Naive thymus-derived CD4-positive, alpha-beta T cell (primary cell): ENCODE results near the gene CXXC1. TPM values are rescaled to one million over a fixed set of nuclear protein-coding genes. Genes with fewer than 3 reads are reported as not detected.

Source experiments
- ATAC-seq: fragments of 150-1000 bp; cut with Tn5 transposase; 2 replicates; pipeline ENCODE4 v1.10.0; 2021; ENCODE audit warnings: mild to moderate bottlenecking, moderate library complexity
- CTCF ChIA-PET: fragments of 350-600 bp; sonication (Branson Sonifier 250); formaldehyde crosslinking; loops from one replicate; lab custom pipeline; 2021; ENCODE audit warnings: antibody characterized with exemption; lab: Charles Lee
- POLR2A ChIA-PET: fragments of 350-600 bp; sonication (Branson Sonifier 250); formaldehyde crosslinking; loops from one replicate; lab custom pipeline; 2021; ENCODE audit warnings: antibody characterized with exemption, inconsistent platforms; lab: Charles Lee
- DNase-seq, 9 donors: peaks; one replicate each; pipeline versions ENCODE4 v3.0.0 to v3.0.0-alpha.2; 2020 to 2022; ENCODE audit warnings: mixed read lengths in 1 of 9
- H3K27ac ChIP-seq: one replicate; pipeline ENCODE4 v1.7.0; 2013; ENCODE audit warnings: mild to moderate bottlenecking, low read depth, low read length, moderate library complexity
- H3K27me3 ChIP-seq, 2 donors: one replicate each; pipeline ENCODE4 v1.7.0; 2013; ENCODE audit warnings: low read length in 2 of 2, mild to moderate bottlenecking in 2 of 2, moderate library complexity in 2 of 2; ENCODE audit not compliant: control insufficient read depth in 2 of 2, insufficient read depth in 2 of 2
- H3K36me3 ChIP-seq, 3 experiments: 1 replicate in 2 of 3; 2 replicates in 1 of 3; pipeline ENCODE4 v1.7.0; 2013; ENCODE audit warnings: low read length in 3 of 3, mild to moderate bottlenecking in 3 of 3, moderate library complexity in 1 of 3; ENCODE audit not compliant: insufficient read depth in 3 of 3, control insufficient read depth in 2 of 3
- H3K4me1 ChIP-seq, 2 donors: one replicate each; pipeline ENCODE4 v1.7.0; 2013; ENCODE audit warnings: low read length in 2 of 2, mild to moderate bottlenecking in 2 of 2, moderate library complexity in 1 of 2; ENCODE audit not compliant: control insufficient read depth in 2 of 2, insufficient read depth in 2 of 2
- H3K4me3 ChIP-seq: 2 replicates; pipeline ENCODE4 v1.7.0; 2013; ENCODE audit warnings: mild to moderate bottlenecking, low read length
- H3K9me3 ChIP-seq, 3 experiments: 1 replicate in 2 of 3; 2 replicates in 1 of 3; pipeline ENCODE4 v1.7.0; 2013; ENCODE audit warnings: low read length in 3 of 3; ENCODE audit not compliant: control insufficient read depth in 2 of 3
- H3K27ac Mint-ChIP-seq, 9 donors: one replicate each; pipeline ENCODE4 v1.8.0; 2020 to 2022; ENCODE audit warnings: mixed read lengths in 9 of 9, mild to moderate bottlenecking in 8 of 9, moderate library complexity in 5 of 9, inconsistent platforms in 2 of 9
- H3K27me3 Mint-ChIP-seq, 5 donors: one replicate each; pipeline ENCODE4 v1.8.0; 2021 to 2022; ENCODE audit warnings: mixed read lengths in 5 of 5, mild to moderate bottlenecking in 1 of 5
- H3K36me3 Mint-ChIP-seq, 5 donors: one replicate each; pipeline ENCODE4 v1.8.0; 2020 to 2022; ENCODE audit warnings: mixed read lengths in 5 of 5, mild to moderate bottlenecking in 3 of 5, inconsistent platforms in 1 of 5
- H3K4me1 Mint-ChIP-seq, 7 donors: one replicate each; pipeline ENCODE4 v1.8.0; 2020 to 2022; ENCODE audit warnings: mixed read lengths in 7 of 7, mild to moderate bottlenecking in 3 of 7, inconsistent platforms in 1 of 7
- H3K4me3 Mint-ChIP-seq, 10 donors: one replicate each; pipeline ENCODE4 v1.8.0; 2020 to 2022; ENCODE audit warnings: mild to moderate bottlenecking in 10 of 10, mixed read lengths in 10 of 10, moderate library complexity in 6 of 10, inconsistent platforms in 2 of 10
- H3K9me3 Mint-ChIP-seq, 11 donors: one replicate each; pipeline ENCODE4 v1.8.0; 2020 to 2022; ENCODE audit warnings: mixed read lengths in 11 of 11, mild to moderate bottlenecking in 4 of 11, inconsistent platforms in 1 of 11, moderate library complexity in 1 of 11
- intact Hi-C, 2 donors: fragments of 100-400 bp; cut with micrococcal nuclease; formaldehyde crosslinking; loops; one replicate each; pipeline ENCODE4 v1.15.1; 2023
- polyA plus RNA-seq, 2 donors: library from polyadenylated mRNA; unstranded; fragments of 300-500 nt; fragmentation: Illumina TruSeq; gene quantifications; one replicate each; pipeline ENCODE4 v1.2.3, GENCODE V29; 2021
- total RNA-seq, 6 experiments: library from RNA in 5 of 6; stranded (reverse) in 5 of 6; gene quantifications; 1 replicate in 5 of 6; 2 replicates in 1 of 6; pipeline ENCODE4 v1.2.3 and lab custom pipeline; 2021 to 2026

Gene CXXC1
- total and polyA plus RNA-seq, 7 experiments from 2014 or later, result 78.3 to 197 (median 149) TPM

- CTCF ChIA-PET, result interaction anchor here (1.1 kb wide), 1 partner anchor 18 kb away, joined by 3 read pairs; the partner anchor contains the start of gene MBD1
- Histone ChIP-seq H3K4me1 (peaks cover 0 to 11% of the 10 kb centered on the region in 2 donors), H3K36me3 (no peaks in the 10 kb centered on the region), H3K27ac (no peak overlapping the region), H3K9me3 (no peaks in the 10 kb centered on the region), H3K27me3 (no peaks in the 10 kb centered on the region), H3K4me3 (no peak overlapping the region)
- intact Hi-C loops, result no loop called here
- H3K9me3 Mint-ChIP-seq, result peaks cover 0 to 6% (median 0%) of the 10 kb centered on the region in 11 donors
- H3K27me3 Mint-ChIP-seq, result peaks cover 13 to 66% (median 35%) of the 10 kb centered on the region in 5 donors
- H3K36me3 Mint-ChIP-seq, result peaks cover 0 to 6% (median 0%) of the 10 kb centered on the region in 5 donors
- ATAC-seq, result no peak
- POLR2A ChIA-PET, result interaction anchor here (0.9 kb wide), 1 partner anchor 11 kb away, joined by 3 read pairs; no protein-coding TSS in a partner anchor
- no peak overlapping the region for H3K27ac Mint-ChIP-seq
- H3K4me3 Mint-ChIP-seq, result peak overlapping the region in 5 of 10 donors; percentile 3 to 81 (median 53)
- no peak for DNase-seq
- H3K4me1 Mint-ChIP-seq, result peaks cover 4 to 14% (median 7%) of the 10 kb centered on the region in 7 donors
Measured at GRCh38 chr18:50299626-50300388, 12.3 kb upstream of the CXXC1 start.

GRCh38 chr18:50298443-50299284 is 11.2 kb upstream of the CXXC1 start:
- H3K9me3 Mint-ChIP-seq, result peaks cover 0 to 6% (median 0%) of the 10 kb centered on the region in 11 donors
- ChIA-PET CTCF (no interaction called here), POLR2A (interaction anchor here (1.1 to 1.6 kb wide), 2 partner anchors 10 to 17 kb away, joined by 4 to 17 read pairs; partner anchors contain the start of gene MBD1)
- no peaks in the 10 kb centered on the region for H3K36me3 ChIP-seq
- no peaks in the 10 kb centered on the region for H3K27me3 ChIP-seq
- H3K4me1 Mint-ChIP-seq, result peaks cover 4 to 14% (median 7%) of the 10 kb centered on the region in 7 donors
- H3K4me3 ChIP-seq, result peak overlapping the region; percentile 57
- H3K27ac Mint-ChIP-seq, result no peak overlapping the region
- no peak overlapping the region for H3K27ac ChIP-seq
- peaks cover 0 to 3% (median 0%) of the 10 kb centered on the region in 5 donors for H3K36me3 Mint-ChIP-seq
- ATAC-seq, result peak; percentile 8
- peak overlapping the region in 8 of 10 donors; percentile 53 to 90 (median 84) for H3K4me3 Mint-ChIP-seq
- H3K4me1 ChIP-seq, result peaks cover 0 to 11% of the 10 kb centered on the region in 2 donors
- DNase-seq, result no peak
- no peaks in the 10 kb centered on the region for H3K9me3 ChIP-seq
- peaks cover 10 to 56% (median 27%) of the 10 kb centered on the region in 5 donors for H3K27me3 Mint-ChIP-seq
- intact Hi-C loops, result loop anchor here (1.0 kb wide), 3 partner anchors 9 to 17 kb away; partner anchors contain the start of genes CXXC1 (in 2 of the 2) and MBD1 (in 1 of the 2)

- H3K9me3 ChIP-seq, result no peaks in the 10 kb centered on the region
- Mint-ChIP-seq H3K36me3 (peaks cover 0 to 3% (median 0%) of the 10 kb centered on the region in 5 donors), H3K27me3 (peaks cover 10 to 48% (median 19%) of the 10 kb centered on the region in 5 donors), H3K9me3 (peaks cover 0 to 6% (median 0%) of the 10 kb centered on the region in 11 donors), H3K4me1 (peaks cover 4 to 14% (median 7%) of the 10 kb centered on the region in 7 donors), H3K27ac (peak overlapping the region in 4 of 9 donors; percentile 43 to 76 (median 59)), H3K4me3 (peak overlapping the region; percentile 52 to 90 (median 84))
- ATAC-seq, result peak; percentile 95
- no peaks in the 10 kb centered on the region for H3K36me3 ChIP-seq
- H3K27ac ChIP-seq, result no peak overlapping the region
- CTCF ChIA-PET, result no interaction called here
- peak in 8 of 9 donors; percentile 48 to 70 (median 68) for DNase-seq
- H3K27me3 ChIP-seq, result no peaks in the 10 kb centered on the region
- intact Hi-C loops, result loop anchor here (1.0 kb wide), 3 partner anchors 9 to 17 kb away; partner anchors contain the start of genes CXXC1 (in 2 of the 2) and MBD1 (in 1 of the 2)
- peak overlapping the region; percentile 57 for H3K4me3 ChIP-seq
- H3K4me1 ChIP-seq, result peaks cover 0 to 11% of the 10 kb centered on the region in 2 donors
- POLR2A ChIA-PET, result interaction anchor here (1.1 to 1.6 kb wide), 2 partner anchors 9 to 16 kb away, joined by 4 to 17 read pairs; partner anchors contain the start of gene MBD1
Measured at GRCh38 chr18:50297621-50298442, 10.3 kb upstream of the CXXC1 start.

- ATAC-seq (no peak), DNase-seq (no peak)
- H3K27me3 ChIP-seq, result no peaks in the 10 kb centered on the region
- Mint-ChIP-seq H3K27me3 (peaks cover 0 to 16% (median 0%) of the 10 kb centered on the region in 5 donors), H3K36me3 (peaks cover 0 to 1% (median 0%) of the 10 kb centered on the region in 5 donors), H3K27ac (no peak overlapping the region), H3K4me3 (no peak overlapping the region), H3K9me3 (peaks cover 0 to 3% (median 0%) of the 10 kb centered on the region in 11 donors), H3K4me1 (peaks cover 7 to 17% (median 12%) of the 10 kb centered on the region in 7 donors)
- POLR2A ChIA-PET, result no interaction called here
- H3K9me3 ChIP-seq, result no peaks in the 10 kb centered on the region
- CTCF ChIA-PET, result no interaction called here
- H3K27ac ChIP-seq, result no peak overlapping the region
- intact Hi-C loops, result no loop called here
- peaks cover 0 to 5% of the 10 kb centered on the region in 2 donors for H3K4me1 ChIP-seq
- H3K36me3 ChIP-seq, result no peaks in the 10 kb centered on the region
- no peak overlapping the region for H3K4me3 ChIP-seq
Measured at GRCh38 chr18:50293039-50293438, 5.5 kb upstream of the CXXC1 start.

GRCh38 chr18:50289108-50289443 is 1.6 kb upstream of the CXXC1 start:
- ATAC-seq, result no peak
- Histone ChIP-seq H3K9me3 (no peaks in the 10 kb centered on the region), H3K4me3 (no peak overlapping the region)

More at GRCh38 chr18:50289108-50289443, 1.6 kb upstream of the CXXC1 start:
- peaks cover 0 to 2% (median 0%) of the 10 kb centered on the region in 5 donors for H3K27me3 Mint-ChIP-seq
- H3K27ac Mint-ChIP-seq, result peak overlapping the region; percentile 59 to 92 (median 84)
- intact Hi-C loops, result loop anchor here (2.0 to 10.0 kb wide), 6 partner anchors 477 to 1444 kb away; partner anchors contain the start of genes ACAA2 (in 1 of the 2), ELAC1 (in 1 of the 2), ME2 (in 1 of the 2) and SMAD4 (in 1 of the 2)
- ChIA-PET CTCF (no interaction called here), POLR2A (interaction anchor here (1.0 to 2.3 kb wide), 4 partner anchors 9 to 85 kb away, joined by 3 to 17 read pairs (median 6); partner anchors contain the start of gene SKA1)
- H3K4me3 Mint-ChIP-seq, result peak overlapping the region; percentile 60 to 85 (median 75)
- H3K27me3 ChIP-seq, result no peaks in the 10 kb centered on the region
- peaks cover 6 to 30% (median 23%) of the 10 kb centered on the region in 7 donors for H3K4me1 Mint-ChIP-seq
- H3K27ac ChIP-seq, result peak overlapping the region; percentile 97
- no peak for DNase-seq
- H3K9me3 Mint-ChIP-seq, result peaks cover 0 to under 1% (median 0%) of the 10 kb centered on the region in 11 donors
- peaks cover 1 to 23% (median 7%) of the 10 kb centered on the region in 5 donors for H3K36me3 Mint-ChIP-seq
- H3K4me1 ChIP-seq, result peaks cover 0 to 7% of the 10 kb centered on the region in 2 donors
- peaks cover 0 to 30% (median 1%) of the 10 kb centered on the region in 3 experiments for H3K36me3 ChIP-seq
